AG09319 (cell line): Measurements from ENCODE around the gene C4BPA.

Experiments
- DNase-seq: peaks from one replicate; pipeline ENCODE4 v3.0.0-alpha.2; 2010; ENCODE audit warnings: low read depth; ENCODE audit errors: extremely low read depth
- TF ChIP-seq, protein P1 (sequence below): IDR thresholded peaks from 2 replicates; pipeline ENCODE4 v1.5.1; 2011; ENCODE audit warnings: low read depth, mild to moderate bottlenecking, inconsistent platforms, low read length, moderate library complexity

C4BPA gene

DNA sequence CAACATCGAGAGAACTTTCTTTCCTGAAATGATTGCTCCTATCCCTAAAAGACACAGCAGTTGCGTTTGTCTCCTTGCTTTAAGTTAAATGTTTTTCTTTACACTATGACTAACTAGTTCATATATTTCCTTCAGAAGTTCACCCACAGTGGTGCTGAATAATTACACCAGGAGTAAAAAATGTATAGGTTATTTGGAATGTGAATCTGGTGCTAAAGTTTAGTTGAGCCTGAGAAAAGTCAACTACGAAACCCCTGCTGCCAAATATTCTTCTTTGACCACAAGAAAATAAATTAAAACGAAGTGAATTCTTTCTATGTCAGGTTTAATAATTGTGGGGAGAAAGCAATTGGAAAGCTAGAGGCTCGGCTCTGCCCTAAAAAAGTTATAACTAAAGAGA is 52.8 kb downstream of the C4BPA start:
- DNase-seq = no peak
- TF ChIP-seq, protein P1, sequence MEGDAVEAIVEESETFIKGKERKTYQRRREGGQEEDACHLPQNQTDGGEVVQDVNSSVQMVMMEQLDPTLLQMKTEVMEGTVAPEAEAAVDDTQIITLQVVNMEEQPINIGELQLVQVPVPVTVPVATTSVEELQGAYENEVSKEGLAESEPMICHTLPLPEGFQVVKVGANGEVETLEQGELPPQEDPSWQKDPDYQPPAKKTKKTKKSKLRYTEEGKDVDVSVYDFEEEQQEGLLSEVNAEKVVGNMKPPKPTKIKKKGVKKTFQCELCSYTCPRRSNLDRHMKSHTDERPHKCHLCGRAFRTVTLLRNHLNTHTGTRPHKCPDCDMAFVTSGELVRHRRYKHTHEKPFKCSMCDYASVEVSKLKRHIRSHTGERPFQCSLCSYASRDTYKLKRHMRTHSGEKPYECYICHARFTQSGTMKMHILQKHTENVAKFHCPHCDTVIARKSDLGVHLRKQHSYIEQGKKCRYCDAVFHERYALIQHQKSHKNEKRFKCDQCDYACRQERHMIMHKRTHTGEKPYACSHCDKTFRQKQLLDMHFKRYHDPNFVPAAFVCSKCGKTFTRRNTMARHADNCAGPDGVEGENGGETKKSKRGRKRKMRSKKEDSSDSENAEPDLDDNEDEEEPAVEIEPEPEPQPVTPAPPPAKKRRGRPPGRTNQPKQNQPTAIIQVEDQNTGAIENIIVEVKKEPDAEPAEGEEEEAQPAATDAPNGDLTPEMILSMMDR = no peak

DNA sequence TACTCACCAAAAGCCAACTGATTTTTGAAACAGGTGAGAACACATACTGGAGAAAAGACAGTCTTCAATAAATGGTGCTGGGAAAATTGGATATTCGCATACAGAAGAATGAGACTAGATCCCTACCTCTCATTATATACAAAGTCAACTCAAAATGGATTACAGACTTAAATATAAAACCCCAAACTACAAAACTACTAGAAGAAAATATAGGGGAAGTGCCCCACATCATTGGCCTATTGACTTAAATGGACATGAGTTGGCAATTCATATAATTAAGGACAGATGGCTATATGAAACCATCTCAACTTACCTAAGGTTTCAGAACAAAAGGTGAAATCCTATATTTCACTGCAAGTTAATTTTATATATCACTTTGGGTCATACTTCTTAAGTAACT is 60.1 kb downstream of the C4BPA start:
- TF ChIP-seq, protein P1 = no peak
- no peak for DNase-seq

DNA sequence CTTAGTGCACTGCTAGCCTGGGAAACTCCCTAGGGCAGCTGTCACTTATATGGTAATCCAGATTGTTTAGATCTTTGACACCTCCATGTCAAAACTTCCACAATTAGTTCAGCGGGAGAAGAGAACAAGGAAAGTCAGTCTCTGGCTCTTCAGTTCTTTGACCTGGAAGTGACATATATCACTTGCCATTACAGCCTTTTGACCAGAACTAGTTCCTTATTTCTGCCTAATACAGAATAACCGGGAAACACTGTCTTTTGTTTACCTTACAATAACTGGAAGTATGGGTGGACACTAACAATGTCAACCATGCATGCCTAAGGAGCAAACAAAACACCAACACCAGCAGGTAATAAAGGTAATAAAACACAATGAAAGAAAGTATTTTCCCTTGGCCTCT is 68.3 kb downstream of the C4BPA start:
- TF ChIP-seq, protein P1 = no peak
- DNase-seq = no peak

DNA sequence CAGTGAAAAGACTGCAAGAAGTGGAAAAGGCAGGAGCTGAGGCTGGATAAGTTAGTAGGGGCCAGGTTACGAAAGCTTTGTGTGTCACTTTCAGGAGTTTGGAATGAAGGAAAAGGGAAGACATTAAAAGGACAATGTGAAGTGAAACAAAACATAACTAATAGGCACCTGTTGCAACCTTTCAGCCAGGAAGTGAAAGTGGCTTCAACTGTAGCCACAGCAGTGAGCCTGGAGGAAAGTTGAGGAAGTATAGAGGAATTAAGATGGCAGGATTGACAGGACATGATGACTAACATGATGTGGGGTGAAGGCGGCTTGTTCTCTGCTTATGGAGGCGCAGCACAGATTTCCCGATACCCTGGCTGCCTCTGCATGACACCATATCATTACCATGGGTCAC is 68.9 kb downstream of the C4BPA start:
- DNase-seq = no peak
- TF ChIP-seq, protein P1 = no peak

DNA sequence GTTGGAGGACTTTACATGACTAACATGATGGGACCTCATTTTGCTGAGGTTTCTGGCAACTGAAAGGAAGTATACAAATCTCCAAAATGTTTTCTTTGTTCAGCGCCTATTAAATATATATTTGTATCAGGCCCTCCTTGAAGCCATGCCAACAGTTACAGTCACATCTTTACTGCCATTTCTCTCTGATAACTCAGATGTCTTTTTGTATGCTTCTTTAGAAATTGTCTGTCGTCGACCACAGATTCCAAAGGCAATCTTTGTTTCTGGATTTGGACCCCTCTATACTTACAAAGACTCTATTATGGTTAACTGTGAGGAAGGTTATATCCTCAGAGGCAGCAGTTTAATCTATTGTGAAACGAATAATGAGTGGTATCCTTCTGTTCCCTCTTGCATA is 69.4 kb downstream of the C4BPA start:
- no peak for DNase-seq
- TF ChIP-seq, protein P1 = no peak

DNA sequence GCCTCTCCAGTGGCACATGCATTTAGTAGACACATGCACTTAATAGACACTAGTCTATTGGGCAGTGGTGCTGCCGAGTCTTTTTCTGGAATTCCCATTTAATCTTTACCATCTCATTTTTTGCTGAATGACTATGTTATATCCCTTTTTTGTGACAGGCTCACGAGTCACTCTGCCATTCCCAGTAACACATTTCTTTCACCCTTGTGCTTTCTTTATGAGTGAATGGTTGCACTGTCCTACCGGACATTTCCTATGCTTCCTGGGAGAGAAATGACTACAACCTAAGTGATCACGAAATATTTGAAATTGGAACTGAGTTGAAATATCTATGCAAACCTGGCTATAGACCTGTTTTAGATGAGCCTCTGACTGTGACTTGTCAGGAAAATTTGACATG is 70.9 kb downstream of the C4BPA start:
- TF ChIP-seq, protein P1 = no peak
- no peak for DNase-seq

DNA sequence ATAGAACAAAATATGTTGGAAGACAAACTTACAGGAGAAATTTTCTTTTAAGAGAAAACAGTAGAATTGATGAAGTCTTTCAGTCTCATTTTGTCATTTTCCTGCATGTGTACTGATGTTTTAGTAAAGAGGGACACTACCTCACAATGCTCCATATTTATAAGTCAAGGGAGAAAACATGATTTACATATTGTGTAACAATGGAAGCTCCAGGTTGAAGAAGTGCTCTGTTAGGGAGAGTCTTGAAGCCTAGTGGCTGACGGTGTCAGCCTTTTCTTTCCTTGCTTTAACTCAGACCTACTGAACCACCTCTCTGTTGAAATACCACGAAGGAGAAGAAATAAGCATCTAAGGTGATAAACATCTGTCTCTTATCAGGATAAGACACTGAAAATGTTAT is 75.0 kb downstream of the C4BPA start:
- no peak for DNase-seq
- TF ChIP-seq, protein P1 = no peak
